Heart left ventricle (tissue), 16 donors: Measurements from ENCODE around the gene KIF17. TPM values are rescaled to one million over a fixed set of nuclear protein-coding genes. Genes with fewer than 3 reads are reported as not detected.
A peak's percentile ranks its signal among the peaks of the same experiment; 100 is the strongest.

Experiments used
- ATAC-seq, 4 donors: fragments of 200-7000 bp; cut with Tn5 transposase; one replicate each; pipeline ENCODE4 v1.9.1; 2020 to 2022; ENCODE audit warnings: moderate library complexity in 4 of 4, mild to moderate bottlenecking in 3 of 4, moderate number of reproducible peaks in 1 of 4
- DNase-seq, 5 donors: peaks; one replicate each; pipeline ENCODE4 v3.0.0-alpha.2; 2020
- H3K27ac ChIP-seq, 12 donors: fragments of 200-600 bp; sonication (generic) in 4 of 12; one replicate each; pipeline versions ENCODE4 v1.5.0 to v1.8.0; 2016 to 2022; ENCODE audit warnings: mild to moderate bottlenecking in 2 of 12
- H3K27me3 ChIP-seq, 9 donors: fragments of 200-600 bp; sonication (generic) in 2 of 9; one replicate each; pipeline versions ENCODE4 v1.5.1 to v1.8.0; 2016 to 2022; ENCODE audit warnings: mild to moderate bottlenecking in 3 of 9
- H3K36me3 ChIP-seq, 9 donors: fragments of 200-600 bp; sonication (generic) in 2 of 9; one replicate each; pipeline versions ENCODE4 v1.5.0 to v1.8.0; 2018 to 2022; ENCODE audit warnings: mild to moderate bottlenecking in 2 of 9
- H3K4me1 ChIP-seq, 12 donors: fragments of 200-600 bp; sonication (generic) in 4 of 12; one replicate each; pipeline versions ENCODE4 v1.5.0 to v1.8.0; 2016 to 2022; ENCODE audit warnings: mild to moderate bottlenecking in 3 of 12
- H3K4me3 ChIP-seq, 12 donors: fragments of 200-600 bp; sonication (generic) in 4 of 12; one replicate each; pipeline versions ENCODE4 v1.5.0 to v1.8.0; 2017 to 2022; ENCODE audit warnings: mild to moderate bottlenecking in 9 of 12, moderate library complexity in 4 of 12
- H3K9me3 ChIP-seq, 12 donors: fragments of 200-600 bp; sonication (generic) in 4 of 12; one replicate each; pipeline versions ENCODE4 v1.5.0 to v1.8.0; 2016 to 2022; ENCODE audit warnings: mild to moderate bottlenecking in 1 of 12
- CTCF ChIP-seq, 12 donors: fragments of 200-600 bp; sonication (generic) in 4 of 12; IDR thresholded peaks; one replicate each; pipeline versions ENCODE4 v1.5.0 to v1.8.0; 2018 to 2022; ENCODE audit warnings: antibody characterized with exemption in 12 of 12, mild to moderate bottlenecking in 5 of 12
- POLR2A ChIP-seq, 2 donors: fragments of 450-650 bp; IDR thresholded peaks; one replicate each; pipeline ENCODE4 v1.6.1; 2017; ENCODE audit warnings: antibody characterized with exemption in 2 of 2, mild to moderate bottlenecking in 2 of 2, moderate library complexity in 2 of 2
- WGBS, 4 donors: extraction: QIAGEN DNeasy Blood & Tissue Kit in 2 of 4; methylation state at CpG; one replicate each; pipeline versions ENCODE4 v1.1.5 to v1.1.7; 2013 to 2018; 5-methylcytosine and 5-hydroxymethylcytosine counted together
- intact Hi-C, 10 donors: fragments of 100-400 bp; cut with DNase I; formaldehyde crosslinking; loops; one replicate each; pipeline versions ENCODE4 v1.11.1 to v1.14.2; 2022
- polyA plus RNA-seq, 2 donors: library from polyadenylated mRNA; stranded (reverse); fragments of 200-250 nt; gene quantifications; one replicate each; pipeline ENCODE4 v1.2.3, GENCODE V29; 2013
- total RNA-seq, 9 donors: library from RNA; depleted of rRNA in 2 of 9; stranded (reverse); fragments of >200 nt in 2 of 9; fragmentation: NEBNext Ultra II Directional in 3 of 9; extraction: Animal tissue kit (Norgen Biotek cat#: 25700) in 3 of 9; gene quantifications; one replicate each; pipeline versions ENCODE4 v1.1.0 to v1.2.4, GENCODE V29; 2016 to 2023
- donor health status: ischemic (EF 13 %, LVEDD 7.1; RV severe dilation, severe dysfunction).
- donor health status: healthy with polysubstance abuse.
- donor health status: DM: no; HTN: yes; CAD: no.
- donor health status: DM: no; HTN: no; CAD: no.
- donor health status: ischemic (EF 25% LVEDD 6.9; RV normal size, moderate dysfunction).
- donor health status: ischemic (EF 25% LVEDD 5.7; RV mildly dilated, moderate dysfunction).
- donor health status: healthy.
- donor health status: DM: yes; HTN: yes; CAD: no.
- donor health status: ischemic (EF 35%, LVEDD 5.7; RV mildly dilated, moderate dysfunction).
- donor health status: nonischemic (EF 11% LVEDD 7.7; RV severe dilation, severe dysfunction).
- donor health status: DM: yes; HTN: yes; CAD: no.
- donor health status: PGD.
- donor health status: ischemic (EF 29% LVEDD 5.4; RV normal size, mild dysfunction).
- donor health status: nonischemic (EF 23%, LVEDD 6.1; RV moderate dilation, normal function).

KIF17 gene
- total and polyA plus RNA-seq, 11 donors: 1.6 to 9.3 (median 3.4) TPM

- Histone ChIP-seq H3K4me1 (peaks cover 0 to 16% (median 8%) of the 10 kb centered on the region in 12 donors), H3K36me3 (no peaks in the 10 kb centered on the region), H3K4me3 (no peak overlapping the region), H3K27me3 (no peaks in the 10 kb centered on the region), H3K27ac (no peak overlapping the region), H3K9me3 (peaks cover 0 to 7% (median 0%) of the 10 kb centered on the region in 12 donors)
- TF ChIP-seq POLR2A (IDR thresholded peaks at IDR 0.05): no peak
- no peak for TF ChIP-seq CTCF (IDR thresholded peaks at IDR 0.05)
- intact Hi-C loops: loop anchor here in 1 of 10 donors (10.0 kb wide), 2 partner anchors 295 to 675 kb away; no protein-coding TSS in a partner anchor
- no peak for ATAC-seq
- 88 to 94% (median 91%) methylated on average over 3 of the region's 3 CpGs for WGBS, 4 donors
- DNase-seq: peak in 1 of 5 donors; percentile 10
Observed at GRCh38 chr1:20689645-20690056, 28.2 kb downstream of the KIF17 start.

GRCh38 chr1:20686883-20687725 is 30.7 kb downstream of the KIF17 start:
- no peaks in the 10 kb centered on the region for H3K36me3 ChIP-seq
- WGBS, 4 donors: 90 to 92% (median 90%) methylated on average over 16 to 26 of the region's 26 CpGs
- no peak overlapping the region for H3K27ac ChIP-seq
- TF ChIP-seq POLR2A (IDR thresholded peaks at IDR 0.05) (no peak), CTCF (IDR thresholded peaks at IDR 0.05) (no peak)
- no peak for ATAC-seq
- intact Hi-C loops: no loop called here
- no peak overlapping the region for H3K4me3 ChIP-seq
- DNase-seq: peak in 1 of 5 donors; percentile 56
- H3K4me1 ChIP-seq: peaks cover 0 to 34% (median 14%) of the 10 kb centered on the region in 12 donors
- peaks cover 0 to 5% (median 0%) of the 10 kb centered on the region in 12 donors for H3K9me3 ChIP-seq
- no peaks in the 10 kb centered on the region for H3K27me3 ChIP-seq

GRCh38 chr1:20685741-20686140 is 32.1 kb downstream of the KIF17 start:
- TF ChIP-seq CTCF (IDR thresholded peaks at IDR 0.05): no peak
- no peak for TF ChIP-seq POLR2A (IDR thresholded peaks at IDR 0.05)
- no peaks in the 10 kb centered on the region for H3K9me3 ChIP-seq
- intact Hi-C loops: no loop called here
- ATAC-seq (peak in 2 of 4 donors; percentile 27 to 28), DNase-seq (peak in 1 of 5 donors; percentile 49)
- no peaks in the 10 kb centered on the region for H3K27me3 ChIP-seq
- H3K36me3 ChIP-seq: no peaks in the 10 kb centered on the region
- peaks cover 0 to 34% (median 14%) of the 10 kb centered on the region in 12 donors for H3K4me1 ChIP-seq
- H3K4me3 ChIP-seq: peak overlapping the region in 1 of 12 donors; percentile 61
- peak overlapping the region; percentile 78 to 95 (median 88) for H3K27ac ChIP-seq
- WGBS, 4 donors: 54 to 68% (median 62%) methylated on average over 11 to 12 of the region's 12 CpGs

DNA sequence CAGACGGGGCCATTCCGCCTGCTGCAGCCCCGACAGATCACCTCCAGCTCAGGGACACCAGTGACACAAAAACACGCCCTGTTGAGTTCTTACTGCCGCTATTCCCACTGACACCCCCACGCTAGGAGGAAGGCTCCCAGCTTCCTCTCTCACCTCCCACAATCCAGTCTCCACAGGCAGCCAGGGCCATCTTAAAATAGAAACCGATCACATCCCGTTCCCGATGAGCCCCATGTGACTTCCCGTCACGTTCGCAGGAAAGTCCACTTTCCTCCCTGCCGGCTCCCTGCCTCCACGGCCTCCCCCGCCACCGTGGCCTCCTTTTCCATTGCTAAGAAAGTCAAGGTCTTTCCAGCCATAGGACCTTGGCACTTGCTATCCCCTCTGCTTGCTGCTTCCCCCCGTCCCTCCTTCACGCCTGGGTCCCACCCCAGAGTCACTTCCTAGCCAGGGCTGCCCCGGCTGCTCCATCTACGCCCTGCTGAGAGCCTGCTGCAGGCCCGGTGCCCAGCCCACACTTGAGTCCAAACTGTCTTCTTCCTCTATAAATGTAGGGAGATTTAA is 32.6 kb downstream of the KIF17 start:
- WGBS, 4 donors: 42 to 54% (median 50%) methylated on average over 20 to 21 of the region's 21 CpGs
- TF ChIP-seq POLR2A (IDR thresholded peaks at IDR 0.05): peak in 1 of 2 donors; percentile 54
- TF ChIP-seq CTCF (IDR thresholded peaks at IDR 0.05): no peak
- H3K4me1 ChIP-seq: peaks cover 0 to 34% (median 14%) of the 10 kb centered on the region in 12 donors
- DNase-seq (peak; percentile 76 to 83 (median 78)), ATAC-seq (peak; percentile 66 to 88 (median 77))
- no peaks in the 10 kb centered on the region for H3K9me3 ChIP-seq
- peak overlapping the region; percentile 12 to 67 (median 53) for H3K4me3 ChIP-seq
- H3K27me3 ChIP-seq: no peaks in the 10 kb centered on the region
- peaks cover 0 to 1% (median 0%) of the 10 kb centered on the region in 9 donors for H3K36me3 ChIP-seq
- H3K27ac ChIP-seq: peak overlapping the region; percentile 78 to 95 (median 88)
- intact Hi-C loops: no loop called here
